GM11168 (cell line): Measurements from ENCODE around the gene OPA3.
"Not testable (repeated sequence)": the region's sequence is repeated elsewhere in the genome, so short reads cannot be mapped to it uniquely, and the experiment has no call there.

Source experiments
- in situ Hi-C: fragments of 300-500 bp; cut with MboI; formaldehyde crosslinking; loops from one replicate; pipeline ENCODE4 v1.12.0; 2022; ENCODE audit warnings: low sequenced_read_pairs; ENCODE audit not compliant: unreplicated experiment

Gene OPA3

GRCh38 chr19:45584332-45585157 lies at the start of gene OPA3:
Gene OPA3, minus strand, starts transcription at chr19:45584802. Its CDS starts 38 bp downstream, at chr19:45584764.
- in situ Hi-C loops: no loop called here

DNA sequence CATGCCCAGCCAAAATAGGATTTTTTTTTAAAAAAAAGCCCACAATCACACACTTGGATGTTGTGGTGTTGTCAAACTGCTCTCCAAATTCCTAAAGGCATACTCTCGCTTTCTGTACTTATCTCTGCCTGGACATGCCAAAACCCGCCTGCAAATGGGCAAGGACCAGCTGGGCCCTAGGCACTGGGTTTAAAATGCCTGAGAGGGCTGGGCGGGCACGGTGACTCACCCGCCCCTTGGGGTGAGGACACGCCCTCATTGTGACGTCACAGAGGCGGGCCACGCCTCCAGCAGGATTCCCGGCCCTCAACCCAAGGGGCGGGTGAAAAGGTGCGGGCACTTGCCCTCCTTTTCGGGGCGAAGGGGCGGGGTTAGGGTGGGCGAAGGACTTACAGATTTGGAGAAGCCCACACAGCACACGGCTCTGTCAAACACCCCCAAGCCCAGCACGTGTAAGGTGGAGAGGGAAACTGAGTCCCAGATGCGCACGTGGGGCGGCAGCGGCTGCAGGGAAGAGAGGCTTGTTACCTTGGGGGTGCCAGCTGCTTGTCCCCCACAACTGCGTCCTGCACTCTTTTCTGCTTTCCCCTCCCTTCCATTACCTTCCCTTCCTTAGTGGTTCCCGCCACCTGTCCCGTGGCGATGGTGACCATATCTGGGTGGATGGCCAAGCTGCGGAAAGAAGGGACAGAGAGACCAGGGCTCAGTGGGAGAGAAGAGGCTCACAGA lies 48.0 kb upstream of the OPA3 start:
- in situ Hi-C loops: no loop called here

GRCh38 chr19:45630463-45630862 lies 45.9 kb upstream of the OPA3 start:
- in situ Hi-C loops: no loop called here

DNA sequence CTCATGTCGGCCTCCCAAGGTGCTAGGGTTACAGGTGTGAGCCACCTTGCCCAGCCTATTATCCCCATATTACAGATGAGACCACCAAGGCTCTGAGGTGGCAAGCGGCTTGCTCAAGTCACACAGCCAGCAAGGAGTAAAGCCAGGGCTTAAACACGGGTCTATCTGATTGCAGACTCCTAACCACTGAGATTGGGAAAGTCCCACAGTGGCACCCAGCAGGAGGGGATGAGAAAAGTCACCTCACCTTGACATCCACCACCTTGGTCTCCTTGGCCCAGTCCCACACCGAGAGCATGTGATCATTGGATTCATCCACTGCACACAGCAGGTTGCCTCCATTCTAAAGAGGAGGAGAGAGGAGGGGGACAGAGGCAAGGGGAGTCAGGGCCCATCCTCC lies 45.1 kb upstream of the OPA3 start:
- in situ Hi-C loops: no loop called here

DNA sequence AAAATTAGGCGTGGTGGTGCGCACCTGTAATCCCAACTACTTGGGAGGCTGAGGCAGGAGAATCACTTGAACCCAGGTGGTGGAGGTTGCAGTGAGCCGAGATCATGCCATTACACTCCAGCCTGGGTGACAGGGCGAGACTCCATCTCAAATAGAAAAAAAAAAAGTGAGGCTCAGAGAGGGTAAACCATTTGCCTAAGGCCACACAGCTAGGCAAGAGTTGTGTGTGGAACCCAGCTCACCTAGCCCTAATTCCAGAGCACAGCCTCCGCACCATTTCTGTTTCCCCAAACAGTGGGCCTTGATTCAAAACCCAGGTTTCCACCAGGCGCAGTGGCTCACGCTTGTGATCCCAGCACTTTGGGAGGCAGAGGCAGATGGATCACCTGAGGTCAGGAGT lies 43.6 kb upstream of the OPA3 start:
- in situ Hi-C loops: not testable (repeated sequence)

GRCh38 chr19:45623984-45624383 lies 39.4 kb upstream of the OPA3 start:
- in situ Hi-C loops: no loop called here

DNA sequence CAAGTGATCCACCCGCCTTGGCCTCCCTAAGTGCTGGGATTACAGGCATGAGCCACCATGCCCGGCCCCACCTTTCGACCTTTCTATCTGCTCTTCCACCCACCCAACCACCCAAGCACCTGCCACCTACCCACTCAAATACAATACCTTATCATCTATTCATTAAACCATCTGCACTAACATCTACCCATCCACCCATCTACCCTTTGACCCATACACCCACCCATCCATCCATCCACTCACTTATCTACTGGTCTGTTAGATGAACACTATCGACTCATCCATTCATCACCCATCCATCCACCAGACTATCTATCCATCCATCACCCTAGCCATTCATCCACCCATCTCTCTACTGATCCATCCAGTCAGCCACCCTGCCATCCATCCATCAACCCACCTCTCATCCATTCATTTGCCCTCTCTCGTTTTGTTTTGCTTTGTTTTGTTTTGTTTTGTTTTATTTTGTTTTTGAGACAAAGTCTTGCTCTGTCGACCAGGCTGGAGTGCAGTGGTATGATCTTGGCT lies 37.4 kb upstream of the OPA3 start:
- in situ Hi-C loops: no loop called here

DNA sequence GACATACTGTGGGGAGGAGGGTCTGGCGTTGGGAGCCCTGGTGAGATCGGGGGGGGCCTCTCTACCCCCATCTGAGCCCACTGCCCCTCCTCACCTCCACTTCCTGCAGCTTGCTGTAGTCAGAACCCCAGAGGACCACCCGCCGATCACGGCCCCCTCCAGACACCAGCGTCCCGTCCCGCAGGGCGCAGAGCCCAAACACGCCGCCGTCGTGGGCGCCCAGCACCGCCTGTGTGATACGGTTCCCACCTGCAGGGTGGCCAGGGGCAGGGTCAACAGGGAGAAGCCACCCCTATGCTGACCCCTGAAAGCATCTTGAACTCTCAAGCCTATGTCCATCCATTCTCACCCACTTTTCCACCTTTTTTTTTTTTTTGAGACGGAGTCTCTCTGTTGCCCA lies 36.8 kb upstream of the OPA3 start:
- in situ Hi-C loops: no loop called here

DNA sequence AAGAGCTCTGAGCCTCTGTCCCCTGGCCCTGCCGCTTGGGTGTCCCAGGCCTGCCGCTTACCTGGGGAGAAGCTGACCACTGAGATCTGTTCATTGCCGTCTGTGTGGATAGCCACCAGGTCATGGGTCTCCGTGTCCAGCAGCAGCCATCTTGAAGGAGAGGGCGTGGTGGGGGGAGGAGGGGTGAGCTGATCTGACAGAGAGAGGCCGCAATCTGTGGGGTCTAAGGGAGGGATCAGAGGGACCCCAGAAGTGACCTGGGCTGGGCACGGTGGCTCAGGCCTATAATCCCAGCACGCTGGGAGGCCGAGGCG lies 32.1 kb upstream of the OPA3 start:
- in situ Hi-C loops: no loop called here

DNA sequence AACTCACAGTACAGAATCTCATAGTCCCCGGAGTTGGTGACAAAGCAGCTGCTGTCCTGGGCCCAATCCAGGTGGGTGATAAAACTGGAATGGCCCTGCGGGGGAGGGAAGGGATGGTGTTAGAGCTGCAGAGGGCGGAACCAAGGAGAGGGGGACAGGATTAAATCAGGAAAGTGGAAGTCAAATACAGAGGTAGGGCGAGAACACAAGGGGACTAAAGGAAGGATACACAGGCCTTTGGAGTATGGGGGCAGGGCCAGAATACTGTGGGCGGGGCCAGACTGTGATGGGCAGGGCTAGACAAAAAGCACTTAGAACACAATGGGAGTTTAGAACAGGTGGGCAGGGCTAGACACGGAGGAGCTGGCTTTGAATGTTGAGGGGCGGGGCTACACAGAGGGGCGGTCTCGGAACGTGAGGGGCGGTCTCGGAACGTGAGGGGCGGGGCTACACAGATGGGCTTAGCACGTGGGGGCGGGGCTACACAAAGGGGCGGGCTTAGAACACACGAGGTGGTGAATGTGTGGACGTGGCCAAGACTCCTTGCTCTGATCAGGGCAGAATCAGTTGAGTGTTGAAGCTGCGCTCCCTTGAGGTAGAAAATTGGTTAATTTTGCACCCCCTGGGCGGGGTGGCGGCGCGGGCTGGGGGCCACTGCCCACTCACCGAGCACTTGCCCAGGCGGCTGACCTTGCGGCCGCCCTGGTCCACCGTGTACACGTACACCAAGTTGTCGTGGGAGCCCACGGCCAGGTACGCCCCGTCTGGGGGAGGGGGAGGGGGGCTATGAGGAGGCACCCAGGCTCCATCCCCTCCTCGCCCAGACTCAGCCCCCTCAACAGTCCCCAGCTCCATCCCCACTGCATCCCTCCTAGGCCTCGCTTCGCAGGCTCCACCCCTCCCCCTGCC lies 31.4 kb upstream of the OPA3 start:
- in situ Hi-C loops: no loop called here

DNA sequence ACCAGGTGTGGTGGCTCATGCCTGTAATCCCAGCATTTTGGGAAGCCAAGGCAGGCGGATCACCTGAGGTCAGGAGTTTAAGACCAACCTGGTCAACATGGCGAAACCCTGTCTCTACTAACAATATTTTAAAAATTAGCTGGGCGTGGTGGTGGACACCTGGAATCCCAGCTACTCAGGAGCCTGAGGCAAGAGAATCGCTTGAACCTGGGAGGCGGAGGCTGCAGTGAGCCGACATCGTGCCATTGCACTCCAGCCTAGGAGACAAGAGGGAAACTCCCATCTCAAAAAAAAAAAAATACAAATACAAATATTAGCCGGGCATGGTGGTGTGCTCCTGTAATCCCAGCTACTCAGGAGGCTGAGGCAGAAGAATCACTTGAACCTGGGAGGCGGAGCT lies 30.5 kb upstream of the OPA3 start:
- in situ Hi-C loops: not testable (repeated sequence)

DNA sequence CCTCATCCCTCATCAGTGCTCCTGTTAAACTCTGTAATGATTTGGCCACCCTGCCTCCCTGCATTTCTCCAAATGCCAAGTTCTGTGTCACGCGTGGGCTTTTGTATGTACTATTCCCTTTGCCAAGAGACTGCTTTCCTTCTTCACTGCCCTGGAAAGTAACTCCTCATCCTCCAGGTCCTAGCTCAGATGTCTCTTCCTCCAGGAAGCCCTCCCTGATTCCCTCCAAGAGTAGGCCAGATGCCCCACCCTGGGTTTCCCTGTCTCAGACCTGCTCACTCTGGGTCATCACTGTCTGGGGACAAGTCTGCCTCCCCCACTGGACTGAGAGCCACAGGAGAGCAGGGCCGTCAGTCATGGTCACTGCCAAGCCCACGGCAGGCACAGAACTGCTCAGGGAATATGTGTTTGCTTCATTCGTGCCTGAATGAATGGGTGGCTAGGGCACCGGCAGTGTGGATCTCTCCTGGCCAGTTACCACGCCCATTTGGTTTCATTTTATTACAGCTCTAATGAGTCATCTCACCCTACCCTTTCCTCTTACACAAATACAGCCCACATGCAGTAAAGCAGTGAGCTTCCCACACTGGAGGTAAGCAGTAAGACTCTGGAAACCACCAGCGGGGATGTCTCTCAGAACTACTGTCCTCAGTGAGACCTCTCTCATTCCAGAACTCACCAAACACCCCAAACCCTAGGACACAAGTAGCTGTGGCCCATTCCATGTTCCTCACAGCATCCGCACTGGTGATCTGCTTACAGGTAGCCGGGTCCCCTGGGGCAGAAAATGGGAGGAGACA lies 29.5 kb upstream of the OPA3 start:
- in situ Hi-C loops: no loop called here

GRCh38 chr19:45608948-45609347 lies 24.3 kb upstream of the OPA3 start:
- in situ Hi-C loops: no loop called here

- in situ Hi-C loops: no loop called here
Observed at GRCh38 chr19:45607071-45608029, 22.7 kb upstream of the OPA3 start.

DNA sequence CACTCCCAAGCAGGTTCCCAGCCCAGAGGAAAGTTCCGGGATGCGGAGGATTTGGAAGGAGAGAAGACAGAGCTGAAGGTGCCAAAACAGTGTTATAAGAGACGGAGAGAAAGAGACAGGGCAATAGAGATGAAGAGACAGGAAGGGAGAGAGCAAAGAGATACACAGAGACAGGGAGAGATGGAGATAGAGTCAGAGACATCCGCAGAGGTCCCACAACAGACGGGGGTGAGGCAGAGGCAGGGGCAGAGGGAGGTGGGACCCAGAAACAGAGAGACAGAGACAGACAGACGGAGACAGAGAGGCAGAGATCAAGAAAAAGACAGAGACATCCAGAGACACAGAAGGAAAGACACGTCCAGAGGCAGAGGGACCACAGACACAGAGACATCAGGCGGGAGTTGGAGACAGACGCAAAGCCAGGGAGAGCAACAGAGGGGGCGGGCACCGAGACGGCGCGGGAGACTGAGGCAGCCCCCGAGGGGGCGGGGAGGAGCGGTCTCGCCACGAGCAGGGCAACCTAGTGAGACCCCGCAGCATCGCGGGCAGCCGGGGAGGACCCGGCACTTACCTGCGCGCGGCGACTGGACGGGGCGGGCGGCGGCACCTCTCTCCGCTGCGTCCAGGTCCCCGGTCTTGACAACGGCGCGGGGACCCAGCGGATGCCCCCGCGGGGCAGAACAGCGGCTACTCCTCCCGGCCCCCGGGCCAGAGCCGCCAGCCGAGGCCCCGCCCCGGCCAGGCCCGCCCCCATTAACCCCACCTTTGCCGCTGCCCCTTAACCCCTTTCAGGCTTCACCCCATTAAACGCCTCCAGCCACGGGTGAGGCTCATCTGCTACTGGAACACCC lies 17.1 kb upstream of the OPA3 start, which contains the start of gene GPR4:
Gene GPR4, minus strand, starts transcription at position 689 of the 851 bp plus-strand sequence. CDS start 10,346 bp downstream, outside the sequence.
- in situ Hi-C loops: no loop called here

DNA sequence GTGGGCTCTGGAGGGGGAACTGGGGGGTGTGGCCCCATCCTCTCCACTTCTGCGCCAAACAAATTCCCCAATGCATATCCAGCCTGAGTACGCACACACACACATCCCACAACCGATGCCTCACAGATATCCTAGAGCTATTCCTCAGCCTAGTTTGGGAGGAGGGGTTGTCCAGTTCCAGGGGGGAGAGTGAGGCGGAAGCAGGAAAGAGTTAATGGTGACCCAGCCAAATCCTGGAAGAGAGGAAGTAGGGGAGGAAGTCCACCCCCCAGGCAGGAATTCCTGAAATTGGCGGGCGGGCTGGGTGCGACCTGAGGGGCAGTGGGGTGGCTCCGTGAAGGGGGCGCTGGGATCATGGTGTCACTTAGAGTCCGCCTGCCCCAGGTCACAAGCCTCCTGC lies 16.5 kb upstream of the OPA3 start:
- in situ Hi-C loops: no loop called here

- in situ Hi-C loops: no loop called here
Observed at GRCh38 chr19:45600340-45600885, 15.8 kb upstream of the OPA3 start.
